K562 (cell line): ENCODE measurements around the gene TXNIP. TPM values are rescaled to one million over a fixed set of nuclear protein-coding genes. Genes with fewer than 3 reads are reported as not detected.

Experiments used
- ATAC-seq: fragments of 200-7000 bp; cut with Tn5 transposase; 3 replicates; pipeline ENCODE4 v1.9.1; 2020; ENCODE audit warnings: moderate library complexity
- BruUV-seq: library from RNA; stranded (reverse); fragments of 400-500 nt; replicated peaks from 2 replicates; lab custom pipeline; 2021; lab: Mats Ljungman, UMichigan
- CTCF ChIA-PET: fragments of 300-600 bp; formaldehyde crosslinking; extraction: SDS; loops from one replicate; lab custom pipeline; 2021; ENCODE audit warnings: low intra/inter-chr PET ratio; lab: Yijun Ruan, JAX
- POLR2A ChIA-PET: fragments of 300-600, 350-650 bp; sonication (Branson Sonifier 250); formaldehyde crosslinking; extraction: SDS; loops from one replicate; lab custom pipeline; 2021; ENCODE audit warnings: antibody characterized with exemption, inconsistent platforms; lab: Yijun Ruan, JAX
- DNase-seq, 4 experiments: peaks; one replicate each; pipeline versions ENCODE4 v3.0.0 to v3.0.0-alpha.2; 2011 to 2018; ENCODE audit warnings: low spot score in 3 of 4, mixed read lengths in 3 of 4; ENCODE audit errors: extremely low read depth in 1 of 4
- FAIRE-seq: peaks from 2 replicates; lab custom pipeline; 2011; peaks lifted over from hg19 to GRCh38; lab: Jason Lieb, UNC
- H2AFZ ChIP-seq: 2 replicates; pipeline ENCODE4 v1.6.0; 2011; ENCODE audit warnings: low read depth, low read length, control low read depth, inconsistent platforms
- H3K27ac ChIP-seq: fragments of 200-600 bp; 3 replicates; pipeline ENCODE4 v1.8.0; 2011; ENCODE audit warnings: low read depth, mild to moderate bottlenecking, control low read depth, inconsistent platforms, low read length, moderate library complexity, mixed read lengths; ENCODE audit errors: extremely low read depth
- H3K27me3 ChIP-seq, 2 experiments: fragments of 300-600 bp in 1 of 2; 2 replicates in 1 of 2; 3 replicates in 1 of 2; pipeline versions ENCODE4 v1.6.0 to v1.8.0; 2011; ENCODE audit warnings: inconsistent platforms in 2 of 2, low read length in 2 of 2, mild to moderate bottlenecking in 1 of 2, mixed read lengths in 1 of 2, moderate library complexity in 1 of 2; ENCODE audit not compliant: control insufficient read depth in 2 of 2, insufficient read depth in 2 of 2
- H3K36me3 ChIP-seq: fragments of 300-600 bp; 3 replicates; pipeline ENCODE4 v1.8.0; 2011; ENCODE audit warnings: mild to moderate bottlenecking, low read length, inconsistent platforms; ENCODE audit not compliant: control insufficient read depth, insufficient read depth
- H3K4me1 ChIP-seq, 2 experiments: fragments of 200-600 bp in 1 of 2; replicated peaks in 1 of 2; 2 replicates in 1 of 2; 3 replicates in 1 of 2; pipeline versions ENCODE4 v1.5.1 to v1.8.0; 2011; ENCODE audit warnings: inconsistent platforms in 2 of 2, low read length in 2 of 2, mild to moderate bottlenecking in 1 of 2, mixed read lengths in 1 of 2, moderate library complexity in 1 of 2; ENCODE audit not compliant: control insufficient read depth in 2 of 2, insufficient read depth in 2 of 2
- H3K4me2 ChIP-seq: 2 replicates; pipeline ENCODE4 v1.6.1; 2011; ENCODE audit warnings: low read length, control low read depth, inconsistent platforms, mixed read lengths; ENCODE audit not compliant: insufficient read depth
- H3K4me3 ChIP-seq: fragments of 200-600 bp; sonication (generic), shearing (Covaris generic); 2 replicates; pipeline ENCODE4 v1.5.1; 2016; ENCODE audit warnings: control low read depth, inconsistent platforms
- H3K79me2 ChIP-seq: fragments of 200-600 bp; 3 replicates; pipeline ENCODE4 v1.8.0; 2011; ENCODE audit warnings: low read length, inconsistent platforms; ENCODE audit not compliant: control insufficient read depth, insufficient read depth
- H3K9ac ChIP-seq, 2 experiments: 2 replicates each; pipeline versions ENCODE4 v1.6.0 to v1.6.1; 2011; ENCODE audit warnings: low read depth in 2 of 2, low read length in 2 of 2, control low read depth in 1 of 2, inconsistent platforms in 1 of 2, mild to moderate bottlenecking in 1 of 2, mixed read lengths in 1 of 2; ENCODE audit not compliant: insufficient read depth in 1 of 2
- H3K9me1 ChIP-seq: one replicate; pipeline ENCODE4 v1.6.0; 2011; ENCODE audit warnings: inconsistent platforms, mild to moderate bottlenecking, low read length, moderate library complexity; ENCODE audit not compliant: control insufficient read depth, insufficient read depth
- H3K9me3 ChIP-seq: replicated peaks from 2 replicates; pipeline ENCODE4 v1.5.1; 2011; ENCODE audit warnings: low read depth, low read length, inconsistent platforms; ENCODE audit not compliant: control insufficient read depth, insufficient read depth
- H4K20me1 ChIP-seq: replicated peaks from 2 replicates; pipeline ENCODE4 v1.6.1; 2011; ENCODE audit warnings: low read length, inconsistent platforms, mixed read lengths; ENCODE audit not compliant: control insufficient read depth, insufficient read depth
- C11orf30 ChIP-seq: fragments of 450-650 bp; IDR thresholded peaks from 2 replicates; pipeline ENCODE4 v1.6.1; 2016; ENCODE audit warnings: low read depth, mild to moderate bottlenecking
- NCOA2 ChIP-seq, 2 experiments: fragments of 450-650 bp; IDR thresholded peaks; 2 replicates each; pipeline ENCODE4 v1.6.1; 2018; ENCODE audit warnings: mild to moderate bottlenecking in 2 of 2, moderate library complexity in 1 of 2; ENCODE audit not compliant: partially characterized antibody in 2 of 2
- NCOR1 ChIP-seq: fragments of 450-650 bp; IDR thresholded peaks from 2 replicates; pipeline ENCODE4 v1.6.1; 2016; ENCODE audit warnings: mild to moderate bottlenecking, moderate library complexity
- POLR2A ChIP-seq: fragments of 450-650 bp; conservative IDR thresholded peaks from 2 replicates; pipeline ENCODE4 v1.6.1; 2016
- POLR2G ChIP-seq: fragments of 200-400 bp; formaldehyde crosslinking; IDR thresholded peaks from 2 replicates; pipeline ENCODE4 v1.6.1; 2017; ENCODE audit warnings: low read depth, mild to moderate bottlenecking, antibody characterized with exemption, low read length, moderate library complexity
- RBBP5 ChIP-seq: fragments of 200-600 bp; sonication (generic); IDR thresholded peaks from 2 replicates; pipeline ENCODE4 v1.6.1; 2012; ENCODE audit warnings: borderline replicate concordance, mild to moderate bottlenecking, low read length, control low read depth, inconsistent platforms; ENCODE audit not compliant: insufficient read depth, poor library complexity, severe bottlenecking
- RBFOX2 ChIP-seq: fragments of 200-400 bp; formaldehyde crosslinking; IDR thresholded peaks from 2 replicates; pipeline ENCODE4 v1.6.1; 2017; ENCODE audit warnings: low read depth, mild to moderate bottlenecking, low read length, moderate library complexity
- RBM25 ChIP-seq: fragments of 200-400 bp; formaldehyde crosslinking; IDR thresholded peaks from 2 replicates; pipeline ENCODE4 v1.6.1; 2018; ENCODE audit warnings: low read length, low read depth, moderate library complexity; ENCODE audit not compliant: severe bottlenecking
- ZNF121 ChIP-seq: sonication (generic); formaldehyde crosslinking; conservative IDR thresholded peaks from 2 replicates; pipeline ENCODE4 v1.8.0; 2022; ENCODE audit warnings: missing genetic modification reagents
- ZNF316 ChIP-seq: fragments of 450-650 bp; IDR thresholded peaks from 2 replicates; pipeline ENCODE4 v1.6.1; 2016
- WGBS: fragments of 100-300 bp; shearing (Covaris generic); methylation state at CpG from one replicate; pipeline ENCODE4 v1.1.6; 2016; ENCODE audit warnings: low coverage, mixed read lengths; ENCODE audit not compliant: insufficient coverage; ENCODE audit errors: missing lambda C conversion rate; 5-methylcytosine and 5-hydroxymethylcytosine counted together
- in situ Hi-C: fragments of 300-500 bp; cut with MboI; formaldehyde crosslinking; loops from 4 replicates; pipeline ENCODE4 v1.15.0; 2018; ENCODE audit warnings: inconsistent platforms, mixed read lengths
- intact Hi-C: fragments of 100-400 bp; cut with micrococcal nuclease; formaldehyde crosslinking; loops from 2 replicates; pipeline ENCODE4 v1.14.2; 2022
- polyA plus RNA-seq, 8 experiments: library from polyadenylated mRNA; depleted of rRNA in 4 of 8; stranded (reverse) in 5 of 8; unstranded in 3 of 8; fragments of >200 nt; fragmentation: Nextera tagmentation in 2 of 8; fragmentation: Illumina TruSeq in 1 of 8; extraction: Ambion mirVana in 2 of 8; extraction: Trizol in 1 of 8; gene quantifications; 2 replicates each; pipeline versions ENCODE4 v1.2.1 to v1.2.3, GENCODE V29; 2011 to 2014; ENCODE audit warnings: inconsistent platforms in 1 of 8, missing spikeins in 1 of 8
- total RNA-seq, 7 experiments: library from RNA; depleted of rRNA in 6 of 7; stranded (reverse); fragments of >200 nt in 6 of 7; fragmentation: Illumina TruSeq in 2 of 7; extraction: Trizol in 2 of 7; gene quantifications; 2 replicates each; pipeline versions ENCODE4 v1.2.1 to v1.2.3, GENCODE V29; 2011 to 2021; ENCODE audit warnings: low replicate concordance in 1 of 7

Gene TXNIP
- total and polyA plus RNA-seq, 9 of the 15 experiments (the other 6 are each of a cell fraction or from before 2014, with no cell fraction given), result 120 to 499 (median 257) TPM

- no peaks in the 10 kb centered on the region for H3K9me1 ChIP-seq
- H3K79me2 ChIP-seq, result peaks cover 16% of the 10 kb centered on the region
- no peaks in the 10 kb centered on the region for H3K9me3 ChIP-seq
- ChIA-PET POLR2A (interaction anchor here (0.5 to 15.5 kb wide), 19 partner anchors 5 to 136 kb away, joined by 3 to 320 read pairs (median 4); partner anchors contain the start of genes ANKRD34A, ANKRD35, HJV and PIAS3), CTCF (no interaction called here)
- H3K36me3 ChIP-seq, result peaks cover 12% of the 10 kb centered on the region; the same call in 2 of the 3 replicates
- H3K4me3 ChIP-seq, result no peak overlapping the region
- WGBS, result 100% methylated on average over 1 of the region's 1 CpG
- DNase-seq (no peak), ATAC-seq (no peak), FAIRE-seq (no peak)
- TF ChIP-seq ZNF121 (peak; percentile 43; the same call in 1 of the 2 replicates), POLR2G (peak; percentile 46; the same call in 1 of the 2 replicates), NCOR1 (no peak), RBM25 (peak; percentile 42), POLR2A (peak; percentile 49), RBFOX2 (peak; percentile 53), ZNF316 (peak; percentile 68), RBBP5 (no peak), C11orf30 (peak; percentile 44; the same call in 1 of the 2 replicates), NCOA2 (IDR thresholded peaks at IDR 0.05; ENCODE audit: partially characterized antibody in 2 of 2) (no peak)
- no peaks in the 10 kb centered on the region for H3K27me3 ChIP-seq
- H2AFZ ChIP-seq, result peak overlapping the region; percentile 34; the same call in 1 of the 2 replicates
- no peak overlapping the region for H3K27ac ChIP-seq
- intact Hi-C loops (no loop called here), in situ Hi-C loops (no loop called here)
- BruUV-seq, result no TSS peak
- H4K20me1 ChIP-seq, result peaks cover 10% of the 10 kb centered on the region
- no peak overlapping the region for H3K9ac ChIP-seq
- no peak overlapping the region for H3K4me2 ChIP-seq
- H3K4me1 ChIP-seq, result peaks cover 12 to 39% of the 10 kb centered on the region in 2 experiments
Measured at GRCh38 chr1:145987926-145988325, 8.5 kb downstream of the TXNIP start.
